GM19193 (cell line): Measurements from ENCODE around the gene DEFB121.

Experiments used
- POLR2A ChIP-seq: IDR thresholded peaks from 4 replicates; pipeline ENCODE4 v1.6.1; 2011; ENCODE audit not compliant: insufficient read depth, insufficient read length; ENCODE audit errors: extremely low read depth

DEFB121 gene, protein sequence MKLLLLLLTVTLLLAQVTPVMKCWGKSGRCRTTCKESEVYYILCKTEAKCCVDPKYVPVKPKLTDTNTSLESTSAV

GRCh38 chr20:31406115-31406514 lies at the start of gene DEFB121:
TSS of gene DEFB121 (minus strand) at chr20:31406215. CDS start at chr20:31406152, 63 bp downstream.
- TF ChIP-seq POLR2A: no peak

DNA sequence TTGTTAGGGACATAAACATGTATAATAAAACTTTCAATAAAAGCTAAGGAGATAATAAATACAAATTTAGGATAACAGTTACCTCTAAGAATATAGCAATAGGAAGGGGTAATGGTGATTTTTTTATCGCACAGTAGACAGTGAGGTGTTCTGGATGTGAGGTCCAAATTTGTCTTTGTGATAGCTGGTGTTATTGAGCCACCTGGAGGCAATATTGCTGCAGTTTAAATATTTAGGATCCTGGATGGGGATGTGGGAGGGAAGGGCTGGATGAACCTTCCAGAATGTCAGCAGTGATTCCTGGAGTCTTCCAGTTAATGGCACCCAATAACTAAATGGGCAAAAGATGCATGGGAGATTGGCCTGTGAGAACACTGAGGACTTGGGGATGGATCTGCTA lies 48.3 kb upstream of the DEFB121 start:
- no peak for TF ChIP-seq POLR2A

DNA sequence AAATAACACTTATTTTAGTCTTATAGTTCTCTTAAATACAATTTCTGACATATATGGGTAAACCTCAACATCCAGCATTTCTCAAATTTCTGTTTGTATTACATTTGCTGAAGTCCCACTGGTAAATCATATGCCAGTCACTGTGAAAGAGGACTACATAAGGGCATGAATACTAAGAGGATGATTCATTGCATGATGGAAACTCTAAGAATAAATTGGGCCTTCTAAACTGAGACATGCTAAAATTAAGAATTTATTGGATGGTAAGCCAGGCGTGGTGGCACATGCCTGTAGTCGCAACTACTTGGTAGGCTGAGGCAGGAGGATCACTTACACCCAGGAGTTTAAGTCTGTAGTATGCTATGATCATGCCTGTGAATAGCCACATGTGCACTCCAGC lies 46.6 kb upstream of the DEFB121 start:
- no peak for TF ChIP-seq POLR2A

DNA sequence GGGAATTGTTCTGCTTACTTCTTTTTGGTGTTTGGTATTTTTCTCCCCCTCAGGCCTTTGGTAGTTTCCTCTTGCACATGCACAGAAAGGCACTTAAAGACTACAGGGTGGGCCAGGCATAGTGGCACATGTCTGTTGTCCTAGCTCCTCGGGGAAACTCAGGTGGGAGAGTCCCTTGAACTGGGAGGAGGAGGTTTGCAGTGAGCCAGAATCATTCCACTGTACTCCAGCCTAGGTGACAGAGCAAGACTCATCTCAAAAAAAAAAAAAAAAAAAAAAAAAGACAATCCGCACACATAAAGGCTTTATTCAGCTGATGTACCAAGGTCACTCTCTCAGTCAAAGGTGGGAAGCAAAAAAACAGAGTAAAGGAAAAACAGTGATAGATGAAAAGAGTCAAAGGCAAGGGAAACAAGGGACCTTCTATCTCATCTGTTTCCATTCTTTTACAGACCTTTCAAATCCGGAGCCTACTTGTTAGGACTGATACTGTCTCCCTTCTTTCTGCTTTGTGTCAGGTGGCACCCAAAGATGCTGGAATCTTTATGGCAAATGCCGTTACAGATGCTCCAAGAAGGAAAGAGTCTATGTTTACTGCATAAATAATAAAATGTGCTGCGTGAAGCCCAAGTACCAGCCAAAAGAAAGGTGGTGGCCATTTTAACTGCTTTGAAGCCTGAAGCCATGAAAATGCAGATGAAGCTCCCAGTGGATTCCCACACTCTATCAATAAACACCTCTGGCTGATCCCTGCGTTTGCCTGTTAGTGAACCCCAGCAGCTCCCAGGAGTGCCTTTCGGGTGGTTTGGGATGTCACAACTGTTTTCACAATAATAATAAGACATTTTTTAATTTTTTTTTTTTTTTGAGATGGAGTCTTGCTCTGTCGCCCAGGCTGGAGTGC lies 43.7 kb upstream of the DEFB121 start:
- no peak for TF ChIP-seq POLR2A

DNA sequence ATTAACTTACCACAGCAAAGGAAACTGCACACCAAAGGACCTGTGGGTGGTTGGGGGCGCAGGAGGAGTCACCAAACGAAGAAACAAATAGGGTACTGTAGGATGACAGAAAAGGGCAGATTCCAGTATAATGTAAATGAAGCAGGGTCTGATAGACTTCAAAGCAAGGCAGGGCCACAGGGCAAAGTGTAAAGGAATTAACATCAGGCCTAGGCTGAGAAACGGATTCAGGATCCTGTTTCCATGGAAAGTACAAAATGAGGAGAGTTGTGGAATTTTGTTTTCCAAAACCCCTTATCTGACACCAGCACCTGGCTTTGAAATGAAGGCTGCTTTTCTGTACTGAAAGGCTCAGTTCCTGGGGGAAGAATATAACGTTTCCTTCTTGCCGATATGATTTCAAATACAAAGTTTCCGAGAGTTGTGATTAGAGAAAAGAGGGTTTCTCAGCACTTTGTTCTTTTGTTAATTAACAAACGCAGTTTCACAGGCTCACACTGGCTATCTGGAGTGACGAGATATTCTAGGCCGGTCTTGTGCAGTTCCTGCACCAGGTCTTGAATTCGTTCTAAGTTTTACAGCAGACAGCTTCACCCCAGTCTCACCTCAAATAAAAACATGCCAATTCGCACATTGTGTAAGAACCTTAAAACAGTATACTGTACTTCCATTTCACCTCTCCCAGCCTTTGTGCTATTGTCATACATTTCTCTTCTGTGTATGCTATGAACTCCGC lies 40.2 kb upstream of the DEFB121 start:
- TF ChIP-seq POLR2A: no peak

- TF ChIP-seq POLR2A: no peak
Measured at GRCh38 chr20:31440012-31440659, 34.1 kb upstream of the DEFB121 start, which contains the start of gene DEFB123. TSS of gene DEFB123 (plus strand) at chr20:31440632. CDS start at chr20:31440699, 67 bp downstream.

GRCh38 chr20:31430568-31431115 lies 24.6 kb upstream of the DEFB121 start:
- TF ChIP-seq POLR2A: no peak

DNA sequence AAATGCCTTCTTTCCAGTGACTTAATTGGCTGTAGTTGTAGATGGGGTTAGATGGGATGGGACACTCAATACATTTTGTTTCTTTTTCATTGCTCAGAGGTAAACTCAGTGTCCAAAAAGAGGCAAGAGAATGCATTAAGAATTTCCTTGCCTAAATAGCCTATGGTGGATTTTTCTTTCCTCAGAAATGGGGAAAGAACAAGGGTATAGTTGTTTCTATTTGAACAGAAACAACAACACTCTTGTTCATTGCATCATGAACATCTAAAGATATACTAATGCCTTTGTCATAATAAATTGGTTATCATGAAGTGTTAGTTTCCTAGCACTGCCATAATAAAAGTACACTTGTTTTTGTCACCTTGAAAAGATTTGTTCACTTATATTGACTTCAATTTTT lies 19.8 kb upstream of the DEFB121 start:
- no peak for TF ChIP-seq POLR2A

- TF ChIP-seq POLR2A: no peak
Measured at GRCh38 chr20:31418307-31418706, 12.3 kb upstream of the DEFB121 start.

DNA sequence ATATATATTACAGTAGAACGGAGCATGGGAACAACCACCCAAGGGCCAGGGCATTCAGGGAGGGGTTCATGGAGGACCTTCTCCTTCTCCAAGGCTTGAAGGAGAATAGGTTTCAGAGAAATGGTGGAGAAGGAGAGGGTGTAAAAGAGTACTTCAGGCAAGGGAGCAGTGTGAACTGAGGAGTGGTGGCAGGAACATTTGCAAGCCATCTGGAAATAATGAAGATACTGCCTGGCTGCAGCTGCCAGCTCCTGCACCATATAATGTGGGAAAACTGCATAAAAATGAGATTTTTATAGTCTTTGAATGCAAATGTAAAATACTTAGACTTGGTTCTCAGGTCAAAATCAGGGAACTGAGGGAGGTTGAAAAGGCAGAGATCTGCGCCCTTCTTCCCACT lies 9.6 kb upstream of the DEFB121 start:
- no peak for TF ChIP-seq POLR2A

GRCh38 chr20:31414381-31414780 lies 8.4 kb upstream of the DEFB121 start:
- TF ChIP-seq POLR2A: no peak

- no peak for TF ChIP-seq POLR2A
Measured at GRCh38 chr20:31410011-31410410, 4.0 kb upstream of the DEFB121 start.

DNA sequence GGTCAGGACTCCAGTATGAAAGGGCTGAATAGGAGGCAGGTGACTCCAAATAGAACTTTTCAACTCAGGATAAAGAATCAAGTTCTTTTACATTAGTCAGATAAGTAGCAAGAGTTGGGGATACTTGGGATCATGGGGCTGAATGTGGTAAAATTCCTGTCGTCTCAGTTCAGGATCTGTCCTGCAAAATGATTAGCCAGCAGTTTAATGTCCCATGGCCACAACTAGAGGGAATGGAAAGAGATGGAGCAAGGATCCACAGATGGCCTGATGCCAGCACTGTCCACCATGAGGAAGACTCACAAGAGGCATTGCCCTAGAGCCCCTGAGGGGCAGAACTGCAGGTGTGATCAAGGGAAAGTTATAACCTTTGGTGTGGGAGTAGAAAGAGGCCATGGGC lies 2.1 kb downstream of the DEFB121 start:
- no peak for TF ChIP-seq POLR2A

GRCh38 chr20:31394900-31395299 lies 11.1 kb downstream of the DEFB121 start:
- no peak for TF ChIP-seq POLR2A

DNA sequence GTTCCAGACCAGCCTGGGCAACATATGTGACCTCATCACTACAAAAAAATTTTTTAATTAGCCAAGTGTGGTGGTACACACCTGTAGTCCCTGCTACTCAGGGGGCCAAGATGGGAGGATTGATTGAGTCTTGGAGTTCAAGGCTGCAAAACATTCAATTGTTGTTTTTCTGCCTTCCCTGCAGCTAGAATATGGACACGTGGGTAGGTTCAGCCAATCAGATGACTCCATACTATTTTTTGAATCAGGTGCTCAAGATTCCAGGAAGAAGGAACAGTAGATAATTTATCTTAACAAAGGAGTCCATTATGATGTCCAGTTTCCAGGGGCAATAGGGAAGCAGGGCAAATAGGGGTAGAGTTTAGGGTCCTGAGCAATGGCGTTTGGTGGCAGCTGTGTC lies 13.2 kb downstream of the DEFB121 start:
- no peak for TF ChIP-seq POLR2A
